Skeletal muscle satellite cell (primary cell): ENCODE measurements around the gene DEFB121. TPM values are rescaled to one million over a fixed set of nuclear protein-coding genes. Genes with fewer than 3 reads are reported as not detected.

ENCODE experiments used
- small RNA-seq: library from RNA; depleted of rRNA; stranded (forward); fragments of <200 nt; gene quantifications from one replicate; pipeline ENCODE3, GENCODE V24; 2012

Gene DEFB121

Small RNA genes lying within 50 kb of the gene (small RNA-seq; reads per million reads assigned to genes)
- gene DEFB117 (not detected), gene RF00561 (not detected), gene RNA5SP480 (not detected)
